Measurements from ENCODE around the gene TNF.

DNA sequence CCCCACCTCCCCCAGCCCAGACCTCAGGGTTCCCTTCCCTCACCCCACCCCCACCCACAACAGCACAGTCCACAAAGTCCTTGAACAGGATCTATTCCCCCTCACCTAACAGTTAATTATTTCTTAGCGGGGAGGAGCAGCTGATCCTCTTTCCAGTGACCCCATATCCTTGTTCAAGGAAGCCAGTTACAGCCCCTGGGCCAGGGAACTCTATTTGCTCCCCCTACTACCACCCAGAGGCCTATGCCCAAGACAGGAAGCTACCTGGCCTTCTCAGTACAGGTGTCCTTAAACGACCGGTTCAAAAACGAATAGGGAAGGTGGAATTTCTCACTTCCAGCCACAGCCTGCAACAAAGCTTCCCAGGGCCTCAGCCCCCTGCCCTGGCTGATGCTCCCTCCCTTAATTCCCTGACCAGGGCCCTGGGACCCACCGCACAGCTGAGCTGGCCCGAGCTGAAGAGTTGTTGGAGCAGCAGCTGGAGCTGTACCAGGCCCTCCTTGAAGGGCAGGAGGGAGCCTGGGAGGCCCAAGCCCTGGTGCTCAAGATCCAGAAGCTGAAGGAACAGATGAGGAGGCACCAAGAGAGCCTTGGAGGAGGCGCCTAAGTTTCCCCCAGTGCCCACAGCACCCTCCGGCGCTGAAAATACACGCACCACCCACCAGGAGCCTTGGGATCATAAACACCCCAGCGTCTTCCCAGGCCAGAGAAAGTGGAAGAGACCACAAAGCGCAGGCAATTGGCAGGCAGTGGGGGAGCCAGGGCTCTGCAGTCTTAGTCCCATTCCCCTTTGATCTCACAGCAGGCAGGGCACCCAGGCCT, 45.8 kb upstream of the TNF start:
- TF ChIP-seq POLR2AphosphoS5 (IDR thresholded peaks at IDR 0.05; ENCODE audit: low read depth, low read length) = peak; percentile 40; the same call in 1 of the 2 replicates
- 0 out of 2 replicates have a peak, but pooled peaks have one; percentile 2 for TF ChIP-seq SIN3A (IDR thresholded peaks at IDR 0.05; ENCODE audit: borderline replicate concordance, insufficient read depth, low read length)
- TF ChIP-seq TAF1 (IDR thresholded peaks at IDR 0.05; ENCODE audit: borderline replicate concordance, insufficient read depth, low read length) = no peak
- no peak for TF ChIP-seq FOXP2 (optimal IDR thresholded peaks at IDR 0.05; ENCODE audit: borderline replicate concordance, extremely low read depth, extremely low read length, insufficient read depth)
- TF ChIP-seq, protein P1, sequence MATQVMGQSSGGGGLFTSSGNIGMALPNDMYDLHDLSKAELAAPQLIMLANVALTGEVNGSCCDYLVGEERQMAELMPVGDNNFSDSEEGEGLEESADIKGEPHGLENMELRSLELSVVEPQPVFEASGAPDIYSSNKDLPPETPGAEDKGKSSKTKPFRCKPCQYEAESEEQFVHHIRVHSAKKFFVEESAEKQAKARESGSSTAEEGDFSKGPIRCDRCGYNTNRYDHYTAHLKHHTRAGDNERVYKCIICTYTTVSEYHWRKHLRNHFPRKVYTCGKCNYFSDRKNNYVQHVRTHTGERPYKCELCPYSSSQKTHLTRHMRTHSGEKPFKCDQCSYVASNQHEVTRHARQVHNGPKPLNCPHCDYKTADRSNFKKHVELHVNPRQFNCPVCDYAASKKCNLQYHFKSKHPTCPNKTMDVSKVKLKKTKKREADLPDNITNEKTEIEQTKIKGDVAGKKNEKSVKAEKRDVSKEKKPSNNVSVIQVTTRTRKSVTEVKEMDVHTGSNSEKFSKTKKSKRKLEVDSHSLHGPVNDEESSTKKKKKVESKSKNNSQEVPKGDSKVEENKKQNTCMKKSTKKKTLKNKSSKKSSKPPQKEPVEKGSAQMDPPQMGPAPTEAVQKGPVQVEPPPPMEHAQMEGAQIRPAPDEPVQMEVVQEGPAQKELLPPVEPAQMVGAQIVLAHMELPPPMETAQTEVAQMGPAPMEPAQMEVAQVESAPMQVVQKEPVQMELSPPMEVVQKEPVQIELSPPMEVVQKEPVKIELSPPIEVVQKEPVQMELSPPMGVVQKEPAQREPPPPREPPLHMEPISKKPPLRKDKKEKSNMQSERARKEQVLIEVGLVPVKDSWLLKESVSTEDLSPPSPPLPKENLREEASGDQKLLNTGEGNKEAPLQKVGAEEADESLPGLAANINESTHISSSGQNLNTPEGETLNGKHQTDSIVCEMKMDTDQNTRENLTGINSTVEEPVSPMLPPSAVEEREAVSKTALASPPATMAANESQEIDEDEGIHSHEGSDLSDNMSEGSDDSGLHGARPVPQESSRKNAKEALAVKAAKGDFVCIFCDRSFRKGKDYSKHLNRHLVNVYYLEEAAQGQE (IDR thresholded peaks at IDR 0.05; ENCODE audit: insufficient read depth in 1 of 2, low read depth in 2 of 2, low read length in 2 of 2) = no peak
